Transverse colon (tissue), 3 donors: ENCODE results near the gene CD48.

Source experiments
- EP300 ChIP-seq: sonication (generic); formaldehyde crosslinking; IDR thresholded peaks from one replicate; pipeline ENCODE4 v1.6.1; 2017; ENCODE audit warnings: antibody characterized with exemption, low read depth
- POLR2AphosphoS5 ChIP-seq, 3 donors: sonication (generic); formaldehyde crosslinking; IDR thresholded peaks; one replicate each; pipeline ENCODE4 v1.6.1; 2016; ENCODE audit warnings: antibody characterized with exemption in 3 of 3

DNA sequence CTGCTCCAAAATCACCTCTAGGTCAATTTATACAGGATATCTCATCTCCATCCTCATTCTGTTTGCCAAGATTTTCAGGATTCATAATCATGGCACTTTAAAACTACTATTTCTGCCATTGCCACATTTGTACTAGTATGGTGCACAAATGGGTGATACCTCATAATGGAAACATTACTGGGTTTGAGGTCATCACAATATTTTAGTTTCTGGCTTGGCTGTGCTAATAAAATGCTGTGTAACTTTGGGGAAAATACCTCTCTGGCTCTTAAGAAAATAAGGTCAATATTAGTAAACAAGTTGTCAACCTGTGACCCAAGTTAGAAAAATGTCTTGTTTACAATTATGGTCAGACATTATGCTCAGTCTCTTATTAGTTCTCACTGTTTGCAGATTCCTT lies 22.7 kb upstream of the CD48 start:
- TF ChIP-seq EP300 (no peak), POLR2AphosphoS5 (IDR thresholded peaks at IDR 0.05) (no peak)
